SIG-M5 treated with dmso at 0.1 percent for 504 hours (cell line): Measurements from ENCODE around the gene NPIPA1.
"Not testable (repeated sequence)": the region's sequence is repeated elsewhere in the genome, so short reads cannot be mapped to it uniquely, and the experiment has no call there.

ENCODE experiments used
- DNase-seq: peaks from one replicate; lab custom pipeline; 2025; ENCODE audit not compliant: unreplicated experiment; lab: John Stamatoyannopoulos, UW

NPIPA1 gene

DNA sequence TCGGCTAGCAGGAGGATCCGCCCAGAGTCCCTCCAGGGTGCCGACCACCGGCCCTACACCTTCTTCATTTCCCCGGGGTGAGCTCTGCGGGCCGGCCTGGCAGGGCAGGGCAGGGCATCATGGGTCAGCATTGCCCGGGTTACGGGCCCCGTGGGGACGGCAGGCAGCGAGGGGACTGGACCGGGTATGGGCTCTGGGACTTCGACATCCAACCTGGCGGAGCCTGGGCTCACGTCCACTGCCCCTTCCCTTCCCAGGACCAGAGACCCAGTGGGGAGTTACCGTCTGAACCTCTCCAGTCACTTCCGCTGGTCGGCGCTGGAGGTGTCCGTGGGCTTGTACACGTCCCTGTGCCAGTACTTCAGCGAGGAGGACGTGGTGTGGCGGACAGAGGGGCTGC is 7.0 kb upstream of the NPIPA1 start:
- not testable (repeated sequence) for DNase-seq

GRCh38 chr16:14930971-14931370 is 6.3 kb upstream of the NPIPA1 start:
- DNase-seq = not testable (repeated sequence)

GRCh38 chr16:14932581-14933375 is 4.5 kb upstream of the NPIPA1 start:
- not testable (repeated sequence) for DNase-seq

- not testable (repeated sequence) for DNase-seq
These were observed 751 bp downstream of the NPIPA1 start for GRCh38 chr16:14937994-14938393.

DNA sequence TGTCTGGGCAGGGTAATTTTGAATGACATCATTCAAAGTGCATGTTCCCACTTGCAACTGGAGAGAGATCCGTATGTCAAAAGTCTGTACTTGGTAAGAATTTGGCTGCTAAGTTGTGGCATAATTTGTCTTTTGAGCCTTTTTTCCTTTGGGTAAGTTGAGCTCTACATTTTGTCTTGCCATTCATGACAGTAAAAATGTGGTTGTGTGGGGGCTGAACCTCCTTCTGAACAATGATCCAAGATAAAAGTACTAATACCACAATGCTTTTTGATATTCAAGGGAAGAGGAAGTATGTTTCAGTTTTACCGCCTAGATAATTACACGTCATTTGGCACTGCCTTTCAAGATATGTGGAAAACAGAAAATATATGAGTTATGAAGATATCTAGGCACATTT is 5.4 kb downstream of the NPIPA1 start:
- not testable (repeated sequence) for DNase-seq

GRCh38 chr16:14955546-14956231 is 18.4 kb downstream of the NPIPA1 start:
- DNase-seq = no peak

- no peak for DNase-seq
These were observed 20.5 kb downstream of the NPIPA1 start for GRCh38 chr16:14957576-14958322.

GRCh38 chr16:14958323-14958600 is 21.0 kb downstream of the NPIPA1 start:
- no peak for DNase-seq

GRCh38 chr16:14958970-14959369 is 21.7 kb downstream of the NPIPA1 start:
- no peak for DNase-seq

DNA sequence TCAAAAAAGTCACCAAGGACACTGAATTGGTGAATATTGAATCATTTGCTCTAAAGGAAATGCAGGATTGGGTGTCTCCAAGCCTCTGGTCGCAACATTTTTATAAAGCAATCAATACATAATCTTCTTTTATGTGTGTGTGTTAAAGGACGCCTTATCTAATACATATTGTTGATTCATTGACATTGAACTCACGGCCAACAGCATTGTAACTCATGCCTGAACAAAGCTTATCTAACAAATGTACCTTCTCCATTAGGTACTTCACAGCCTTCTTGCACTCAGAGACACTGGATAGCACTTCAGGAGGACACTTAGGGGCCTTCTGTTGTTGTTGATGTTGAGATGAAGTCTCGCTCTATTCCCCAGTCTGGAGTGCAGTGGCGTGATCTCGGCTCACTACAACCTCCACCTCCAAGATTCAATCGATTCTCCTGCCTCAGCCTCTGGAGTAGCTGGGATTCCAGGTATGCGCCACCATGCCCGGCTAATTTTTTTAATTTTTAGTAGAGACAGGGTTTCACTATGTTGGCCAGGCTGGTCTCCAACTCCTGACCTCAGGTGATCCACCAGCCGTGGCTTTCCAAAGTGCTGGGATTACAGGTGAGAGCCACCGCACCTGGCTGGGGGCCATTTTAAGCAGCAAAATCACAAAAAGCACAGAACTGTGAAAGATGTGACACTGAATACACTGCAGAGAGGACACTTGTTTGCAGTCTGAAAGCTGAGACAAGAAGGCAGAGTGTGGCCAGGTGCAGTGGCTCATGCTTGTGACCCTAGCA is 24.4 kb downstream of the NPIPA1 start:
- DNase-seq = no peak

- no peak for DNase-seq
These were observed 26.3 kb downstream of the NPIPA1 start for GRCh38 chr16:14963281-14964173.

DNA sequence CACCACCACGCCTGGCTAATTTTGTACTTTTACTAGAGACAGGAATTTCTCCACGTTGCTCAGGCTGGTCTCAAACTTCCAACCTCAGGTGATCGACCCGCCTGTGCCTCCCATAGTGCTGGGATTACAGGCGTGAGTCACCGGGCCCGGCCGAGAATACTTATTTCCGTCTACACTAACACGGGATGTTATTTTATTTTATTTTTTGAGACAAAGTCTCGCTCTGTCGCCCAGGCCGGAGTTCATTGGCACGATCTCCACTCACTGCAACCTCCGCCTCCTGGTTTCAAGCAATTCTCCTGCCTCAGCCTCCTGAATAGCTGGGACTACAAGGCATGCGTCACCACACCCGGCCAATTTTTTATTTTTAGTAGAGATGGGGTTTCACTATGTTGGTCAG is 28.1 kb downstream of the NPIPA1 start:
- no peak for DNase-seq

GRCh38 chr16:14969795-14970194 is 32.6 kb downstream of the NPIPA1 start:
- DNase-seq = not testable (repeated sequence)

DNA sequence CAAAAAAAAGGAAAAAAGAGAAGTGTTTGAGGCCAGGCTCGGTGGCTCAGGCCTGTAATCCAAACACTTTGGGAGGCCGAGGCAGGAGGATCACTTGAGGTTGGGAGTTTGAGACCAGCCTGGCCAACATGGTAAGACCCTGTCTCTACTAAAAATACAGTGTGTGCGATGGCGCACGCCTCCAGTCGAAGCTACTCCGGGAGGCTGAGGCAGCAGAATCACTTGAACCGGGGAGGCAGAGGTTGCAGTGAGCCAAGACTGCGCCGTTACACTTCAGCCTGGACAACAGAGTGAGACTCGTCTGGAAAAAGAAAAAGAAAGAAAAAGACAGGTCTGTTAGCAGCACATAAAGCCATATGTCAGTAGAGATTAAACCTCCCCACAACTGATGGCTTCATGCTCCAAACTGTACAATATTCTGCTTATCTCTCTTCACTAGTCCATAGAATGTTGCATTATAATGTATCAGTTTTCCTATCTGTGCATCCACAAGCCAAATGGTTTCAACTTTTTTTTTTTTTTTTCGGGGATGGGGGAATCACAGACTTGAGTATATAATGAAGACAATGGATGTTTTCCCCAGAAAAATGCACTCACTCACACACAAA is 34.5 kb downstream of the NPIPA1 start:
- DNase-seq = not testable (repeated sequence)

- DNase-seq = not testable (repeated sequence)
These were observed 36.6 kb downstream of the NPIPA1 start for GRCh38 chr16:14973785-14974322.

GRCh38 chr16:14974331-14974655 is 37.0 kb downstream of the NPIPA1 start:
- not testable (repeated sequence) for DNase-seq

DNA sequence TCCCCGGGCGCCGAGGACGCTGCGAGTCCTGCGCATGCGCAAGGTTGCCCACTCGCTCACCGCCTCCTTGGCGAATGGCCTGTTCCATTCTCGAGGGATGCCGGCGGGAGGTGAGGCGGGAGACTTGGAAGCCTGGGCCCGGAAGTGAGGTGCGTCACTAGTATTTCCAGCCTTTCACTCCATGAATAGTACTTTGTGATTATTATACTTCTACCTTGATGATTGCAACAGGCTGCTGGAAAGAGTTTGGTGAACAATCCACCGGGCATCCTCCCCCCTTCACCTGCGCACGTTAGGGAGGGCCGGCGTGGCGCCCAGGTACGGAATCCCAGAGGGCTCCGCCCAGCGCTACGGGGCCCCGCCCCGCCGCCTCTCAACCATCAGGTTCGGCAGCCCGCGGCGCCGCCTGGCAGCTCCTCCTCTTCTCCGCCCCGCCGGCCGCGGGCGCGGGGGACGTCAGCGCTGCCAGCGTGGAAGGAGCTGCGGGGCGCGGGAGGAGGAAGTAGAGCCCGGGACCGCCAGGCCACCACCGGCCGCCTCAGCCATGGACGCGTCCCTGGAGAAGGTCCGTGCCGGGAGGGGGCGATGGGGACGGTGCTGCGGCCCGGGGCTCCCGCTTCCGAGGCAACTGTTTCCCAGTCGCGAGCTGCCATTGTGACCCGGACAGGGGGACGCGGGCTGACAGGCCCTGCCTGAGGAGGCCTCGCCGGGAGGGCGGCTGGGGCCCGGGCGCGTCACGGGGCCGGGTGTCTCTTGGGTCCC is 37.6 kb downstream of the NPIPA1 start, which contains the start of gene PDXDC1:
Gene PDXDC1 (plus strand): TSS at position 371 of the 762 bp plus-strand sequence. CDS start 174 bp downstream, at position 545.
- peak; percentile 90 for DNase-seq

DNA sequence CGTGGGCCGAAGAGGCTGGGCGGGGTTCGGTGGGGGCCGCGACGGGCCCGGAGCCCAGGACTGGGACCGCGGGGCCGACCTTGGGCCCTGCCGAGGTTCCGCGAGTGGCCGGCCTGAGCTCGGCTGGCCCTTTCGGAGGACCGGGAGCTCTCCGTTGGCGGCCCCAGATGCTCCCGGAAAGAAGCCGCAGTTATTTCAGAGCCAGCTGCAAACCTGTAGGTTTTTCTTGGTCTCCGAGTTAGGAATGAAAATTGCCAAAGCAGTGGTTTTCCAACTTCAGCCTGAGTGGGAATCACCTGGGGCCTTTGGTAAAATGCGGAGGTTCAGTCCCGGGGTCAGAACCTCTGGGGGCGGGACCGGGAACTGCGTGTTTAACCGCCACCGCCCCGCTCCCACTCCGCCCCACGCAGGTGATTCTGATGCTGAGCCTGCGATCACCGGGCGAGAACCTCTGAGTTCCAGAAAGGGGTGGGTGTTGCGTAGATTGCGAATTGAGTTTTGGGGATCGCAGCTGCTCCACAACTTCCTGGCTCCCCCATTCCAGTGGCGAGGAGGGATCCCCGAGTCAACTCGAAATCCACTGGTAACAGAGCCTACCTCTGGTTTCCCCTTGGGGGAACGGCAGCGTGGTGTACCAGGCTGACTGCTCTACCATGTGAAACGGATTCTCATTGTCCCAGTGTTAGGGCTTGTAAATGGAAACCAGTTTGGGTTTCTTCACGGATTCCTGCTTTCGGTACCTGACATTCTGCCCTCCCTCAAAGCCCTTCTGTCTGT is 38.4 kb downstream of the NPIPA1 start:
- not testable (repeated sequence) for DNase-seq
